GM19328 (cell line): ENCODE data around the gene GPRIN1.
"Not testable (repeated sequence)": the region's sequence is repeated elsewhere in the genome, so short reads cannot be mapped to it uniquely, and the experiment has no call there.

ENCODE experiments used
- ATAC-seq: cut with Tn5 transposase; IDR thresholded peaks from one replicate; pipeline ENCODE4 v1.9.1; 2021; ENCODE audit warnings: mild to moderate bottlenecking, moderate library complexity; ENCODE audit not compliant: unreplicated experiment

Gene GPRIN1

GRCh38 chr5:176575488-176576422, 34.2 kb downstream of the GPRIN1 start:
- ATAC-seq = no peak

GRCh38 chr5:176575066-176575465, 34.9 kb downstream of the GPRIN1 start:
- no peak for ATAC-seq

GRCh38 chr5:176574297-176574591, 35.7 kb downstream of the GPRIN1 start:
- no peak for ATAC-seq

GRCh38 chr5:176573564-176574296, 36.2 kb downstream of the GPRIN1 start:
- ATAC-seq = no peak

GRCh38 chr5:176570044-176570443, 39.9 kb downstream of the GPRIN1 start:
- no peak for ATAC-seq

GRCh38 chr5:176568657-176569056, 41.3 kb downstream of the GPRIN1 start:
- ATAC-seq = no peak

- no peak for ATAC-seq
Observed at GRCh38 chr5:176565760-176566288, 44.1 kb downstream of the GPRIN1 start.

- no peak for ATAC-seq
Observed at GRCh38 chr5:176564002-176564401, 46.0 kb downstream of the GPRIN1 start.

- ATAC-seq = no peak
Observed at GRCh38 chr5:176562189-176562588, 47.8 kb downstream of the GPRIN1 start.

GRCh38 chr5:176561259-176561658, 48.7 kb downstream of the GPRIN1 start:
- no peak for ATAC-seq

GRCh38 chr5:176560364-176560763, 49.6 kb downstream of the GPRIN1 start:
- no peak for ATAC-seq

GRCh38 chr5:176559683-176560082, 50.3 kb downstream of the GPRIN1 start:
- ATAC-seq = no peak

GRCh38 chr5:176557846-176558245, 52.1 kb downstream of the GPRIN1 start:
- no peak for ATAC-seq

- ATAC-seq = no peak
Observed at GRCh38 chr5:176553260-176554085, 56.5 kb downstream of the GPRIN1 start.

- no peak for ATAC-seq
Observed at GRCh38 chr5:176552332-176552869, 57.6 kb downstream of the GPRIN1 start.

- not testable (repeated sequence) for ATAC-seq
Observed at GRCh38 chr5:176550937-176551336, 59.0 kb downstream of the GPRIN1 start.

- ATAC-seq = no peak
Observed at GRCh38 chr5:176550275-176550831, 59.6 kb downstream of the GPRIN1 start.

GRCh38 chr5:176549871-176550270, 60.1 kb downstream of the GPRIN1 start:
- no peak for ATAC-seq

GRCh38 chr5:176548967-176549444, 61.0 kb downstream of the GPRIN1 start, which contains the start of gene CDHR2:
Gene CDHR2, plus strand, starts transcription at chr5:176549342. Its CDS starts 16,011 bp downstream, at chr5:176565353.
- ATAC-seq = no peak

GRCh38 chr5:176547802-176548201, 62.2 kb downstream of the GPRIN1 start:
- no peak for ATAC-seq
